Measurements from ENCODE around the gene ITGB3BP.

GRCh38 chr1:63523738-63524137, 713 bp upstream of the ITGB3BP start:
- TF ChIP-seq POLR2A (IDR thresholded peaks at IDR 0.05) (no peak), POLR2AphosphoS5 (IDR thresholded peaks at IDR 0.05) (no peak)
- TF ChIP-seq, protein P1, sequence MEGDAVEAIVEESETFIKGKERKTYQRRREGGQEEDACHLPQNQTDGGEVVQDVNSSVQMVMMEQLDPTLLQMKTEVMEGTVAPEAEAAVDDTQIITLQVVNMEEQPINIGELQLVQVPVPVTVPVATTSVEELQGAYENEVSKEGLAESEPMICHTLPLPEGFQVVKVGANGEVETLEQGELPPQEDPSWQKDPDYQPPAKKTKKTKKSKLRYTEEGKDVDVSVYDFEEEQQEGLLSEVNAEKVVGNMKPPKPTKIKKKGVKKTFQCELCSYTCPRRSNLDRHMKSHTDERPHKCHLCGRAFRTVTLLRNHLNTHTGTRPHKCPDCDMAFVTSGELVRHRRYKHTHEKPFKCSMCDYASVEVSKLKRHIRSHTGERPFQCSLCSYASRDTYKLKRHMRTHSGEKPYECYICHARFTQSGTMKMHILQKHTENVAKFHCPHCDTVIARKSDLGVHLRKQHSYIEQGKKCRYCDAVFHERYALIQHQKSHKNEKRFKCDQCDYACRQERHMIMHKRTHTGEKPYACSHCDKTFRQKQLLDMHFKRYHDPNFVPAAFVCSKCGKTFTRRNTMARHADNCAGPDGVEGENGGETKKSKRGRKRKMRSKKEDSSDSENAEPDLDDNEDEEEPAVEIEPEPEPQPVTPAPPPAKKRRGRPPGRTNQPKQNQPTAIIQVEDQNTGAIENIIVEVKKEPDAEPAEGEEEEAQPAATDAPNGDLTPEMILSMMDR (IDR thresholded peaks at IDR 0.05 in 8 of 11, conservative IDR thresholded peaks at IDR 0.05 in 3 of 11), result no peak

Data from spleen (tissue), 7 donors.